ENCODE results near the gene POC1A. TPM values are rescaled to one million over a fixed set of nuclear protein-coding genes. Genes with fewer than 3 reads are reported as not detected.

POC1A gene
- total RNA-seq, 1 experiment from 2014 or later: 43.0 TPM

- H3K9ac ChIP-seq (ENCODE audit: low read length): no peak overlapping the region
- H3K4me1 ChIP-seq (ENCODE audit: insufficient read depth, low read length): peaks cover 16% of the 10 kb centered on the region
- no peak overlapping the region for H2AFZ ChIP-seq (ENCODE audit: low read length)
- H4K20me1 ChIP-seq (ENCODE audit: low read length): no peaks in the 10 kb centered on the region
- H3K79me2 ChIP-seq (ENCODE audit: low read length): no peaks in the 10 kb centered on the region
- DNase-seq (no peak), ATAC-seq (no peak)
- intact Hi-C loops (cut with micrococcal nuclease): no loop called here
- H3K27ac ChIP-seq (ENCODE audit: low read length): peak overlapping the region; percentile 25; the same call in 1 of the 2 replicates
- H3K36me3 ChIP-seq (ENCODE audit: low read depth, low read length): no peaks in the 10 kb centered on the region
- no peaks in the 10 kb centered on the region for H3F3A ChIP-seq (ENCODE audit: low read length, unreplicated experiment)
- H3K9me3 ChIP-seq (ENCODE audit: low read length): no peaks in the 10 kb centered on the region
- H3K27me3 ChIP-seq (ENCODE audit: low read length): no peaks in the 10 kb centered on the region
- TF ChIP-seq EZH2phosphoT487 (IDR thresholded peaks at IDR 0.05; ENCODE audit: borderline replicate concordance, low read length): no peak
- TF ChIP-seq EZH2 (IDR thresholded peaks at IDR 0.05; ENCODE audit: low read length, unreplicated experiment): no peak
- no peak for TF ChIP-seq CTCF (conservative IDR thresholded peaks at IDR 0.05; ENCODE audit: low read depth, low read length)
- no peak overlapping the region for H3K4me2 ChIP-seq (ENCODE audit: low read length)
- ChIA-PET POLR2A (ENCODE audit: unreplicated experiment) (no interaction called here), CTCF (no interaction called here)
- BruUV-seq (replicated peaks): no TSS peak
- no peak overlapping the region for H3K4me3 ChIP-seq (ENCODE audit: low read length)
- no peaks in the 10 kb centered on the region for H3K9me2 ChIP-seq (replicated peaks; ENCODE audit: low read length)
Observed at GRCh38 chr3:52175416-52176179, 21.4 kb upstream of the POC1A start.

GRCh38 chr3:52174896-52175295 lies 20.7 kb upstream of the POC1A start:
- Histone ChIP-seq H2AFZ (ENCODE audit: low read length) (no peak overlapping the region), H3K9me3 (ENCODE audit: low read length) (no peaks in the 10 kb centered on the region), H3K36me3 (ENCODE audit: low read depth, low read length) (no peaks in the 10 kb centered on the region), H3K9ac (ENCODE audit: low read length) (no peak overlapping the region), H3K9me2 (replicated peaks; ENCODE audit: low read length) (no peaks in the 10 kb centered on the region), H3K27ac (ENCODE audit: low read length) (peak overlapping the region; percentile 32; the same call in 1 of the 2 replicates), H3K4me1 (ENCODE audit: insufficient read depth, low read length) (peaks cover 16% of the 10 kb centered on the region), H3F3A (ENCODE audit: low read length, unreplicated experiment) (no peaks in the 10 kb centered on the region), H3K27me3 (ENCODE audit: low read length) (no peaks in the 10 kb centered on the region), H3K4me2 (ENCODE audit: low read length) (no peak overlapping the region), H3K79me2 (ENCODE audit: low read length) (no peaks in the 10 kb centered on the region), H4K20me1 (ENCODE audit: low read length) (no peaks in the 10 kb centered on the region), H3K4me3 (ENCODE audit: low read length) (no peak overlapping the region)
- intact Hi-C loops (cut with micrococcal nuclease): no loop called here
- BruUV-seq (replicated peaks): no TSS peak
- DNase-seq (peak; percentile 43), ATAC-seq (peak; percentile 44)
- ChIA-PET CTCF (no interaction called here), POLR2A (ENCODE audit: unreplicated experiment) (interaction anchor here (0.6 to 0.7 kb wide), 2 partner anchors 10 to 119 kb away, joined by 3 to 4 read pairs; no protein-coding TSS in a partner anchor)
- TF ChIP-seq CTCF (conservative IDR thresholded peaks at IDR 0.05; ENCODE audit: low read depth, low read length) (no peak), EZH2phosphoT487 (IDR thresholded peaks at IDR 0.05; ENCODE audit: borderline replicate concordance, low read length) (no peak), EZH2 (IDR thresholded peaks at IDR 0.05; ENCODE audit: low read length, unreplicated experiment) (no peak)

GRCh38 chr3:52173101-52173500 lies 18.9 kb upstream of the POC1A start:
- Histone ChIP-seq H2AFZ (ENCODE audit: low read length) (no peak overlapping the region), H3K36me3 (ENCODE audit: low read depth, low read length) (no peaks in the 10 kb centered on the region), H3K27ac (ENCODE audit: low read length) (no peak overlapping the region), H4K20me1 (ENCODE audit: low read length) (no peaks in the 10 kb centered on the region), H3F3A (ENCODE audit: low read length, unreplicated experiment) (no peaks in the 10 kb centered on the region), H3K9ac (ENCODE audit: low read length) (no peak overlapping the region), H3K27me3 (ENCODE audit: low read length) (no peaks in the 10 kb centered on the region), H3K4me2 (ENCODE audit: low read length) (no peak overlapping the region), H3K9me2 (replicated peaks; ENCODE audit: low read length) (no peaks in the 10 kb centered on the region), H3K4me1 (ENCODE audit: insufficient read depth, low read length) (peaks cover 16% of the 10 kb centered on the region), H3K79me2 (ENCODE audit: low read length) (no peaks in the 10 kb centered on the region), H3K9me3 (ENCODE audit: low read length) (no peaks in the 10 kb centered on the region), H3K4me3 (ENCODE audit: low read length) (no peak overlapping the region)
- intact Hi-C loops (cut with micrococcal nuclease): no loop called here
- ChIA-PET CTCF (no interaction called here), POLR2A (ENCODE audit: unreplicated experiment) (no interaction called here)
- TF ChIP-seq CTCF (conservative IDR thresholded peaks at IDR 0.05; ENCODE audit: low read depth, low read length): no peak
- TF ChIP-seq EZH2phosphoT487 (IDR thresholded peaks at IDR 0.05; ENCODE audit: borderline replicate concordance, low read length): no peak
- no peak for TF ChIP-seq EZH2 (IDR thresholded peaks at IDR 0.05; ENCODE audit: low read length, unreplicated experiment)
- ATAC-seq (no peak), DNase-seq (no peak)
- BruUV-seq (replicated peaks): no TSS peak
